Stimulated activated CD8-positive, alpha-beta memory T cell treated with anti-CD3 and anti-CD28 coated beads, Interleukin-4, amount 100 ng/mL, for 1 hour (primary cell): ENCODE measurements around the gene LTBP1.

ENCODE experiments used
- DNase-seq, 2 donors: peaks; one replicate each; pipeline ENCODE4 v3.0.0-alpha.2; 2020; ENCODE audit warnings: low read depth in 2 of 2, low spot score in 1 of 2

Gene LTBP1

DNA sequence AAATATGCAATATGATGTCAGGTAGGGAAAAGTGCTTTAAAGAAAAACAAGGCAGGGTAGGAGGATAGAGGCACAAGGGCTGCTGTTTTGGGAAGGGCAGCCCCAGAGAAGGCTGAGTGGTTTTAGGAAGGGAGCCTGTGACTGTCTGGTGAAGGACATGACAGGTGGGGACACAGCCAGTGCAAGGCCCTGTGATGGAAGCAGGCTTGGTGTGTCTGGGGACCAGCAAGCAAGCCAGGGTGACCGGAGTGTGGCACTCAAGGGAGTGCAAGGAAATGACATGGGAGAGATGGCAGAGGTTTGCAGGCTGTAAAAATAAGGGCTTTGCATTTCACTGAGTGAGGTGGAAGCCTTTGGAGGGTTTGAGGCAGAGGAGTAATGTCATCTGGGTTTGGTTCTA, 62.0 kb downstream of the LTBP1 start:
- DNase-seq = no peak

DNA sequence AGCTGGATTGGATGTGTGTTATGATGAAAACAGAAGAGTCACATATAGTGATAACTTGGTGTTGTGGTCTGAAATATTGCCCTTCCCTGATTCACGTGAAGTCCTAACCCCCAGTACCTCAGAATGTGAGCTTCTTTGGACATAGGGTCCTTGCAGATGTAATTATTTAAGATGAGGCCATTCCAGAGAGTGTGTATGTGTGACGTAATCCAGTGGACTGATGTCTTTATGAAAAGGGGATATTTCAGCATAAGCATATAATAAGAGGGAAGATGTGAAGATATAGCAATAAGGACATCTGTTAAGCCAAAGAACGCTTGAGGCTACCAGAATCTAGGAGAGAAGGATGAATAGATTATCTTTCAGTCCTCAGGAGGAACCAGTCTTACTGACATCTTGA, 62.5 kb downstream of the LTBP1 start:
- no peak for DNase-seq

DNA sequence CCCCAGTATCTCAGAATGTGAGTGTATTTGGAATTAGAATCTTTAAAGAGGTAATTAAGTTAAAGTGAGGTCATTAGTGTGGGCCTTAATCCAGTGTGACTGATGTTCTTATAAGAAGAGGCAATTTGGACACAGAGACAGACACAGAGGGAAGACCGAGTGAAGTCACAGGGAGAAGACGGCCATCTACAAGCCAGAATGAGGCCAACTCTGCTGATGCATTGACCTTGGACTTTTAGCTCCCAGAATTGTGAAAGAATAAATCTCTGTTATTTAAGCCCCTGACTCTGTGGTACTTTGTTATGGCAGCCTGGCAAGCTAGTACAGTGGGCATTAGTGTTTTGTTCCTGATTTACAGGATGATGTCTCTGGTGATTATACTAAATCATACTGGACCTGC, 64.6 kb downstream of the LTBP1 start:
- DNase-seq = no peak

- DNase-seq = no peak
Measured at GRCh38 chr2:33011941-33012340, 65.2 kb downstream of the LTBP1 start.

DNA sequence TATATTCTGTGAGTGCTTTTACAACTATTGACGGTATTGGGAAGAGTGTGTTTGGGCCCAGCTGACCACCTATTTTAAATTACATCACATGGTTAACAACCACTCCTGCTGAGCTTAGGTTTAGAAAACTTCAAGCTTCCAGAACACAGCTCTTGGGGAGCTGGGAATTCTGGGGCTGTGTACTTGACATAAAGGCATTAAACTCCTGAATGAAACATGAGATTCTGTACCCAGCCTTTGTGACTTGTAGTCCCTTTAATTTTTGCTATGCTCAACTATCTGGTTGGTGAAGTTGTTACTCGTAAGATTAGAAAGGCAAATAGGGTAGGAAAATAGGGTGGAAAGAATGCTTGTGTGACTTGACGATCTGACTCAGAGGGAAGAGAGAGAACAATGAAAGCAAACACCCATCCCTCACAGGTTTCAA, 66.9 kb downstream of the LTBP1 start:
- DNase-seq = no peak

- no peak for DNase-seq
Measured at GRCh38 chr2:33014268-33014667, 67.5 kb downstream of the LTBP1 start.

DNA sequence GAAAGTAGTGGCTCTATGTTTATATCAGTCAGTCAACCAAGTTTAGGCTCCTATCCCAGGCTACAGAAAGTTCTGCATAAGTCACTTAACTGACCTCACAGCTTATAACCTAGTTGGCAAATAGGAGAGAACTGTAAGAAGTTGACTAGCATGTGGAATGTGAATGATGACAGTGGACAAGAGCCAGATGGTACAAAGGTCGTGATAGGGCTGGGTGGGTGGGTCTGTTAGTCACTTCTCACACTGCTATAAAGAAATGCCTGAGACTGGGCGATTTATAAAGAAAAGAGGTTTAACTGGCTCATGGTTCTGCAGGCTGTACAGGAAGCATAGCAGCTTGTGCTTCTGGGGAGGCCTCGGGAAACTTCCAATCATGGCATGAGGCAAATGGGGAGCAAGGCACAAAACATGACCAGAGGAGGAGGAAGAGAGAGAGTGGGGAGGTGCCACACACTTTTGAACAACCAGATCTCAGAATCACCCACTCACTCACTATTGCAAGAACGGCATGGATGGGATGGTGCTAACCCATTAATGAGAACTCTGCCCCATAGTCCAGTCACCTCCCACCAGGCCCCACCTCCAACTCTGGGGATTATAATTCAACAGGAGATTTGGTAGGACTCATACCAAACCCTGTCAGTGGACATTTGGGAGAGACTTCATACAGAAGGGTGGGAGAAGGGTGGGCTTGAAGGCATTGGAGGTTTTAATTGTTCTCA, 68.8 kb downstream of the LTBP1 start:
- DNase-seq = no peak

DNA sequence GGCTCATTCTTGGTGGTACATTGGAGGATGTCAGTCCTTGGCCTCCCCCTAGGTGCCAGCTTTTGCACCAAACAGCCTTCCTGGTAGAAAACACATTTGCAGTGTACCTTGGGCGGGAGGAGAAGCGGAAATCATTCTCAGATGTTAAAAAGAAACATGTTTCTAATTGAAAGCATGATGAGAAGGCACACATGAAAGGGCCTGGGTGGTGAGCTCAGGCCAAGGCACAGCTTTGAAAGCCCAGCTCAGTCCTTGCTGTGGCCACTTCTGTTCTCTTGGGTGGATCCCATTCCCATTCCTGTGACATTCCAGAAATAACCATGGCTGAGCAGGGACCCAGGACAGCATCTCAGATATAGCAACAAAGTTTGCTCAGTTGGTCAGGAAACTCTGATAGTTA, 71.5 kb downstream of the LTBP1 start:
- DNase-seq = no peak

DNA sequence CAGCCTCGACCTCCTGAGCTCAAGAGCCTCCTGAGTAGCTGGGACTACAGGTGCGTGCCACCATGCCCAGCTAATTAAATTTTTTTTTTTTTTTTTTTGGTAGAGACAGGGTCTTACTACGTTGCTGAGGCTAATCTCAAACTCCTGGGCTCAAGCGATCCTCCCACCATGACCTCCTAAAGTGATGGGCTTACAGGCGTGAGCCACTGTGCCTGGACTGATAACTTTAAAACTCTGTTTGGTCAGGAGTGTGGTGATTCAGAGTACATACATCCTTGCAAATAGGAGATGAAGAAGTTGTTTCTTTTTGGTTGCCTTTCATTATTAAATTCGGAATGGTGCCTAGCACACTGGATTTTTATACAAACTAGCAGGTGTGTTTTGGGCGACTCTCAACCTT, 73.0 kb downstream of the LTBP1 start:
- DNase-seq = no peak

GRCh38 chr2:33020883-33021282, 74.1 kb downstream of the LTBP1 start:
- DNase-seq = no peak

DNA sequence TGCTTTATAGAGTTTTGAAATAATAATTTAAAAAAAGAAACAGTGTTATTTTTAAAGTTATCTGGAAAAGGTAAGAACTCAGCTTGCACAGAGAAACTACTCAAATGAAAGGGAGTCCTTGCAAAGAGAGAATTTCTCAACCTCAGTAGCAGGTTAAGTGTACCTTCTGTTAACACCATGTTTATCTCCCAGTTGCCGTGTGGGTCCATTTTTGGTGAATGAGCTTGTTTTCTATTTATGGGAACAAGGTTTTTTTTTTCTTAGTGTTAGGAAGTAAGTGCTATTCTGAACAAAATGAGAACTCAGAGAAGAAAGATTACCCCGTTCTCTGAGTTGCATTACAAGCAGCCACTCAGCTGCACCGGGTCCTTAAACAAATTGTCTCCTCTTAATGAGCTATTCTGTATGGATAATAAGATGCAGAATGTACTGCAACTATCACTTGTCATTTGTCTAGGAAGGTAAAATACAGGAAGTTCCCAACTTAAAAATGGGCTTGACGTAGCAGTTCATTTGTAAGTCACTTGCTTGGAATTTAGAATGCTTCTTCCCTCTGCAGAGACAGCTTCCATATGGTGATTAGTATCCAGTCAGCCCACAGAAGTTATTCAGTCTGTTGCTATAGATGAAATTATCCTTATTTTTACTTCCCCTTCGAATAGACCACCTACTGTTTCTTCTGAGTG, 74.9 kb downstream of the LTBP1 start:
- DNase-seq = no peak

DNA sequence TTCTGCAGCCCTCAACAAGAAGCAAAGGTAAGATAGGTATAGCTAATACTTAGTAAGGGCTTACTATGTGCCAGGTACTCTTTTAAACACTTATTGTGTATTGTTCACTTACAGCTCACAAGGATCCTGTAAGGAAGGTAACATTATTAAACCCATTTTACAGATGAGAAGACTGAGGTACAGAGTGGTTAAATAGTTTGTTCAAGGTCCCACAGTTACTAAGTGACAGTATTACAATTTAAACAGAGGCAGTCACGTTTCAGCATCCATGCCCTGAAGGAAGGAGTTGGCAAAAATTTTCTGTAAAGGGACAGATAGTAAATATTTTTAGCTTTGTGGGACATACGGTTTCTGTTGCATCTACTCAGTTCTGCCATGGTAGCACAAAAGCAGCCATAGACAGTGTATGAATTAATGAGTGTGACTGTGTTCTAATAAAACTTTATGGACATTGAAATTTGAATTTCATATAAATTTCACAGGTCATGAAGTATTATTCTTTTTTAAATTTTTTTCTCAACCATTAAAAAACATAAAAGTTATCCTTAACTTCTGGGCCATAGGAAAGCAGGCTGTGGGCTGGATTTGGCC, 75.7 kb downstream of the LTBP1 start:
- no peak for DNase-seq

DNA sequence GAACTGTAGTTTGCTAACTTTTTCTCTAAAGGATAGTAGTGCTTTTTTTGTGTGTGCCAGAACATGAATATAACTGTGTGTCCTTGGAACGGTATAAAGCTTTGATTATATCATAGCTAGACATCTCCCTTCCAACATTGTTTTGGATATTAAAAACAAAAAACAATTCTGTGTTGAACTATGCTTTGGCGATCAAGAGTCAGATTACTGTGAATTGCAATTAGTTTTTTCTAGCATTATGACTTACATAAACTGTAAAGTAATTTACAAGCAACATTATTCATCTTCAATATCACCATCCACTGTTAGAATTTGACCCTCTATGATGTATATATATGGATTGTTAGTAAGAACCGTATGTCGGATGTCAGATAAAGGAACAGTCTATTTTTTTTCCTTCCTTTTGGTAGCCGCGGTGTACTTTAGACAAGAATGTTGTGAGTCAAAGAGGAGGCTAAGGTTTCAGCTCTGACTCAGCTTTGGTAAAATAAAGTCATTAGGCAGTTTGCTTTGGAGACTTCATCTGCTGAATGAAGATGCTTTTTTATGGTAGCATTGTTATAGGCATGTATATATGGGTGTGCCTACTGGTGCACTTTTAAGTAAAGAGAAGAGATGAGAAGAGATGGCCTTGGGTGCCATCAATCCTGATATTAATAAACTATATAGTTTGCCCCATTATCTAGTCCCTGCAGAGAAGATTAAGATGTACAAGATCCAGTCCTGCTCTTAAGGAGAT, 76.4 kb downstream of the LTBP1 start:
- DNase-seq = no peak

GRCh38 chr2:33023728-33024500, 77.2 kb downstream of the LTBP1 start:
- no peak for DNase-seq

DNA sequence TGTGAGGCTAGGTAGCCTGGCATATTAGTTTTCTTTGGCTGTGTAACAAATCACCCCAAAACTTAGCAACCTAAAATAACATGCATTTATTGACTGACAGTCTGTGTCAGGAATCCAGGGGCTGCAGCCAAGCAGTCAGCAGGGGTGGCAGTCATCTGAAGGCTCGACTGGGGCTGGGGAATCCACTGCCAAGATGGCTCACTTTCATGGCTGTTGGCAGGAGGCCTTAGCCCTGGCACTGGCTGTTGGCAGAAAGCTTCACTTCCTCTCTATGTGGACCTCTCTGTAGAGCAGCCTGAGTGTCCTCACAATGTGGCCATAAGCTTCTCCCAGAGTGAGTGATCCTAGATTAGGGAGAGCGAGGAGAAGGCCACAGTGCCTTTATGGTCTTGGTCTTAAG, 78.0 kb downstream of the LTBP1 start:
- DNase-seq = no peak

DNA sequence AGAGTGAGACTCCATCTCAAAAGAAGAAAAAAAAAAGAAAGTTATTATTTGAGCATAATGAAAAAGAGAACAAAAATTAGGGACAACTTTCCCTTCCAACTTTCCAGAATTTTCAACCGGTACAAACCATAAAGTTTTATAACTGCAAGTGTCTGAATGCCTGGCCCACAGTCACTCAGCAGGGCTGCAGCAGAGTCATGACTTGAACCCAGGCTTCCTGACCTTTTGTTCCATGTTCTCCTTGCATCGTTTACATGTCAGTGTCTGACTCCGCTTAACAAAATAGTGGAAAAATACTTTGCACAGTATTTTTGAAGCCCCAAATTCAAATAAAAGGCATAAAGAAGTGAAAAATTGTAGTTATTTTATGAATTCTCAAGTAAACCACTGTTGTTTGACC, 82.7 kb downstream of the LTBP1 start:
- DNase-seq = no peak

- no peak for DNase-seq
Measured at GRCh38 chr2:33029926-33030325, 83.2 kb downstream of the LTBP1 start.

GRCh38 chr2:33030326-33030725, 83.6 kb downstream of the LTBP1 start:
- DNase-seq = no peak

- no peak for DNase-seq
Measured at GRCh38 chr2:33032245-33032644, 85.5 kb downstream of the LTBP1 start.

DNA sequence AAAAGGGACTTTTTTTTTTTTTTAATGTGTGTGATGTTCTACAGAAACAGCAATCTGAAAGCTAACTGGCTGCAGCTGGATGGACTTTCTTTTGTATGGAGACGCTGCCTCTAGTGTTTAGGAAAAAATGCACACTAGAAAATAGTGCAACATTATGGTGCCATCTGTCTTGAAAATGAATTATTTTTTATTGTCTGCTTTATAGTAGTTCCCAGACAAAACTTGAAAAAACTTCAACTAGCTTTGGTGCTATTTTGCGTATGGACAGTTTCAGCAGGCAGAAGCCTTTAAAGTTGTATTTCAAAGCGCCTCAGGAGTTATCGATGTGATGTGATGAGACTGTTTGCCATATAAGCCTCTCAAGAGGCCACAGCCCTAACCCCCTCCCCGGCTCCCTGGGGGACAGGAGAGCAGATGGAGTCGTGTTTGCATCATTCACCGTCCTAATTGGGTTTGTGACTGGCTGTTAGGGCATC, 86.9 kb downstream of the LTBP1 start:
- DNase-seq = no peak

GRCh38 chr2:33034784-33035183, 88.0 kb downstream of the LTBP1 start:
- DNase-seq = no peak
